ENCODE data around the gene ZFYVE27.
A peak's percentile ranks its signal among the peaks of the same experiment; 100 is the strongest.

ZFYVE27 gene

DNA sequence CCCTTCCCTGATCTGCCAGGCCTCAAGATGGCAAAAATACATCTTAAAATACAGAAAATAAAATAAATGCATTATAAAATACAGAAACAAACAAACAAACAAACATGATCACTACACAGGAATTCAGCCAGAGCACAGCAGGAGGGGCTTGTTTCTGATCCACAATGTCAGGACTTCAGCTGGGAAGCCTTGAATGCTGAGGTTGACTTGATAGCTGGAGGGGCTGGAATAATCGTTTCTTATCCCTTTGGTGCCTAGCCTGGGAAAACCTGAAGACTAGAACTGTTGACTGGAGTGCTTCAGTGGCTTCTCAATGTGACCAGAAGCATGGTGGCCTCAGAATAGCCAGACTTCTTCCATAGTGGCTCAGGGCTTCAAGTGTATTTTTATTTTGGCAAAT, 32.6 kb upstream of the ZFYVE27 start:
- no peaks in the 10 kb centered on the region for H3K9me3 ChIP-seq (ENCODE audit: insufficient read depth, low read depth, low read length)
- no peak overlapping the region for H3K4me3 ChIP-seq (ENCODE audit: low read depth, low read length)
- no peaks in the 10 kb centered on the region for H3K27me3 ChIP-seq (ENCODE audit: insufficient read depth, low read length)
- no peak overlapping the region for H2AK5ac ChIP-seq (ENCODE audit: low read length)
- no peak overlapping the region for H3K18ac ChIP-seq (ENCODE audit: low read length)
- no peak overlapping the region for H3K9ac ChIP-seq (ENCODE audit: low read length)
- no peaks in the 10 kb centered on the region for H3K36me3 ChIP-seq (ENCODE audit: control insufficient read depth in 1 of 2, insufficient read depth in 2 of 2, low read length in 2 of 2)
- no peak overlapping the region for H2BK120ac ChIP-seq (ENCODE audit: insufficient read depth, low read length, poor library complexity)
- no peak overlapping the region for H3K27ac ChIP-seq (ENCODE audit: low read depth, low read length)
- no peaks in the 10 kb centered on the region for H3K79me2 ChIP-seq (ENCODE audit: control insufficient read depth, insufficient read depth, low read length, poor library complexity)
- no peak overlapping the region for H4K8ac ChIP-seq (ENCODE audit: low read depth, low read length)
- H2BK12ac ChIP-seq (ENCODE audit: low read length), result no peak overlapping the region
- peaks cover 3% of the 10 kb centered on the region for H3K79me1 ChIP-seq (ENCODE audit: low read length)
- peaks cover 2% of the 10 kb centered on the region in 2 experiments for H3K4me1 ChIP-seq (ENCODE audit: control insufficient read depth in 1 of 2, insufficient read depth in 2 of 2, low read length in 2 of 2)
- WGBS (ENCODE audit: extremely low coverage, insufficient coverage, insufficient read length), result no CpG with 5 or more reads among the region's 1 CpG
- no peak overlapping the region for H3K14ac ChIP-seq (ENCODE audit: low read length)
- H3K23ac ChIP-seq (ENCODE audit: low read length), result no peak overlapping the region
- no peak overlapping the region for H2AFZ ChIP-seq (ENCODE audit: insufficient read depth, low read length, poor library complexity)
- no peak for DNase-seq
- H4K91ac ChIP-seq (ENCODE audit: low read depth, low read length), result no peak overlapping the region
- no peak overlapping the region for H3K4ac ChIP-seq (ENCODE audit: low read depth, low read length)
- H3K4me2 ChIP-seq (ENCODE audit: low read length), result no peak overlapping the region
- no peak overlapping the region for H2BK5ac ChIP-seq (ENCODE audit: low read depth, low read length, poor library complexity)
- H4K12ac ChIP-seq (ENCODE audit: low read depth, low read length), result no peak overlapping the region

GRCh38 chr10:97705006-97705670, 31.8 kb upstream of the ZFYVE27 start:
- no peaks in the 10 kb centered on the region for H3K36me3 ChIP-seq (ENCODE audit: control insufficient read depth in 1 of 2, insufficient read depth in 2 of 2, low read length in 2 of 2)
- no peak overlapping the region for H3K4me3 ChIP-seq (ENCODE audit: low read depth, low read length)
- no peaks in the 10 kb centered on the region for H3K27me3 ChIP-seq (ENCODE audit: insufficient read depth, low read length)
- H3K14ac ChIP-seq (ENCODE audit: low read length), result no peak overlapping the region
- H3K4ac ChIP-seq (ENCODE audit: low read depth, low read length), result no peak overlapping the region
- no peak overlapping the region for H4K8ac ChIP-seq (ENCODE audit: low read depth, low read length)
- H2BK12ac ChIP-seq (ENCODE audit: low read length), result no peak overlapping the region
- no peak overlapping the region for H3K18ac ChIP-seq (ENCODE audit: low read length)
- H3K79me1 ChIP-seq (ENCODE audit: low read length), result peaks cover 3% of the 10 kb centered on the region
- no peak overlapping the region for H2AFZ ChIP-seq (ENCODE audit: insufficient read depth, low read length, poor library complexity)
- H2AK5ac ChIP-seq (ENCODE audit: low read length), result no peak overlapping the region
- no peak overlapping the region for H2BK5ac ChIP-seq (ENCODE audit: low read depth, low read length, poor library complexity)
- H3K9ac ChIP-seq (ENCODE audit: low read length), result no peak overlapping the region
- H3K4me2 ChIP-seq (ENCODE audit: low read length), result no peak overlapping the region
- no peak overlapping the region for H3K23ac ChIP-seq (ENCODE audit: low read length)
- no peaks in the 10 kb centered on the region for H3K79me2 ChIP-seq (ENCODE audit: control insufficient read depth, insufficient read depth, low read length, poor library complexity)
- no peak overlapping the region for H4K91ac ChIP-seq (ENCODE audit: low read depth, low read length)
- no peak overlapping the region for H4K12ac ChIP-seq (ENCODE audit: low read depth, low read length)
- H2BK120ac ChIP-seq (ENCODE audit: insufficient read depth, low read length, poor library complexity), result no peak overlapping the region
- H3K27ac ChIP-seq (ENCODE audit: low read depth, low read length), result no peak overlapping the region
- WGBS (ENCODE audit: extremely low coverage, insufficient coverage, insufficient read length), result no CpG with 5 or more reads among the region's 3 CpGs
- no peaks in the 10 kb centered on the region for H3K9me3 ChIP-seq (ENCODE audit: insufficient read depth, low read depth, low read length)
- DNase-seq, result no peak
- H3K4me1 ChIP-seq (ENCODE audit: control insufficient read depth in 1 of 2, insufficient read depth in 2 of 2, low read length in 2 of 2), result peaks cover 2 to 3% of the 10 kb centered on the region in 2 experiments

DNA sequence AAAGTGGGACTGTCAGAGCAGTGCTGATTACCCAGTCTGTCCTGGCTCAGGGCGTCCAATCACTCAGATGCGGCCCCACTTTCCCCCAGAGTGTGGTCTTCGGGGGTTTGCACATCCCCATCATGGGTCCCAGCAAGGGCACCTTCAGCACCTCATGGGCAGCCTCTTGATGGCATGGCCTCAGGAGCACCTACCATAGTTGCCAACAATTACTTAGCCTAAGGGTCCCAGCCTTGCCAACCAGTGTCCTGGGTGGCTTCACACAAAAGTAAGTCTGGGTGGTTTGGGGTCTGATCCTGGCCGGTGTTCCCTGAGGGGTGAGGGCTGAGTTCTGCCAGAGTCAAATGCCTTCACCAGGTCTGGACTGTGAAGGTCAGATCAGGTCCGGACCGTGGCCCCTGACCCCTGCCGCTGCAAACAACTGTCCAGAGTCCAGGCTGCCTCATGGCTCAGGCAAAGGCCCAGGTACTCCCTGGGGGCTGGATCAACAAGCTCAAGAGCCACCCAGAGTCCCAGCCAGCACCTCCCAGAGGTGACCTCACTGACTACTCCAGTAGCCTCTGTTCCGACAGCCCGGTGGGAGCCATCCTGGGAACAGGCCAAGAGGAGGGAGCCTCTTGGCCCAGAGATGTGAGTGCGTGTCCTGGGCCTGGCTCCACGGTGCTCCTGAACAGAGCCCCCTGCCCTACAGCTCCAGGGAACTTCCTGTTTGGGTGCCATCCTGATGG, 29.6 kb upstream of the ZFYVE27 start:
- no peak overlapping the region for H3K27ac ChIP-seq (ENCODE audit: low read depth, low read length)
- no peaks in the 10 kb centered on the region for H3K9me3 ChIP-seq (ENCODE audit: insufficient read depth, low read depth, low read length)
- no peaks in the 10 kb centered on the region for H3K36me3 ChIP-seq (ENCODE audit: control insufficient read depth in 1 of 2, insufficient read depth in 2 of 2, low read length in 2 of 2)
- no peaks in the 10 kb centered on the region for H3K79me2 ChIP-seq (ENCODE audit: control insufficient read depth, insufficient read depth, low read length, poor library complexity)
- no peak overlapping the region for H2AK5ac ChIP-seq (ENCODE audit: low read length)
- H4K12ac ChIP-seq (ENCODE audit: low read depth, low read length), result no peak overlapping the region
- no peak overlapping the region for H3K9ac ChIP-seq (ENCODE audit: low read length)
- no peak overlapping the region for H4K8ac ChIP-seq (ENCODE audit: low read depth, low read length)
- H2AFZ ChIP-seq (ENCODE audit: insufficient read depth, low read length, poor library complexity), result no peak overlapping the region
- no CpG with 5 or more reads among the region's 11 CpGs for WGBS (ENCODE audit: extremely low coverage, insufficient coverage, insufficient read length)
- H2BK120ac ChIP-seq (ENCODE audit: insufficient read depth, low read length, poor library complexity), result no peak overlapping the region
- H3K79me1 ChIP-seq (ENCODE audit: low read length), result no peaks in the 10 kb centered on the region
- H3K14ac ChIP-seq (ENCODE audit: low read length), result no peak overlapping the region
- H4K91ac ChIP-seq (ENCODE audit: low read depth, low read length), result no peak overlapping the region
- H3K27me3 ChIP-seq (ENCODE audit: insufficient read depth, low read length), result no peaks in the 10 kb centered on the region
- no peak overlapping the region for H2BK12ac ChIP-seq (ENCODE audit: low read length)
- no peak overlapping the region for H3K18ac ChIP-seq (ENCODE audit: low read length)
- H3K4me3 ChIP-seq (ENCODE audit: low read depth, low read length), result no peak overlapping the region
- no peak overlapping the region for H3K4me2 ChIP-seq (ENCODE audit: low read length)
- H3K4ac ChIP-seq (ENCODE audit: low read depth, low read length), result no peak overlapping the region
- no peak overlapping the region for H3K23ac ChIP-seq (ENCODE audit: low read length)
- H3K4me1 ChIP-seq (ENCODE audit: control insufficient read depth in 1 of 2, insufficient read depth in 2 of 2, low read length in 2 of 2), result peaks cover 2 to 3% of the 10 kb centered on the region in 2 experiments
- no peak for DNase-seq
- no peak overlapping the region for H2BK5ac ChIP-seq (ENCODE audit: low read depth, low read length, poor library complexity)

DNA sequence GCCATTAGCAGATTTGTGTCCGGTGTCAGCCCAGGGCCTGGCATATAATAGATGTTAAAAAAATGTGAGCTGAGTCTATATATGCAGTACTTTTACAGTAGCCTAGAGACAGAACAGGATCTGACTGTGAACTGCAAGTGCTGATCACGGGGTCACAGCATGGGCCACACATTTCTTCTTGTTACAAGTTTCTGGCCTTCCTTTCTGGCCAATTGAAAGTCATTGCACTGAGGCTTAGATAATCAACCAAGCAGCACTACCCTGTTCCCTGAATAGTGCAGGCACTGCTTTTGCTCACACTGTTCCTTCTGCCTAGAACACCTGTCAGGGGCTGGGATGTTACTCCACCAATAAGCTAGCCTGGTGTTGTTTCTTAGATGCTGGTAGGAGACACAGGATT, 28.8 kb upstream of the ZFYVE27 start:
- peak in 1 of 2 donors; percentile 56 for DNase-seq
- peaks cover 2% of the 10 kb centered on the region for H3K79me2 ChIP-seq (ENCODE audit: control insufficient read depth, insufficient read depth, low read length, poor library complexity)
- H3K36me3 ChIP-seq (ENCODE audit: control insufficient read depth in 1 of 2, insufficient read depth in 2 of 2, low read length in 2 of 2), result no peaks in the 10 kb centered on the region
- no peak overlapping the region for H4K91ac ChIP-seq (ENCODE audit: low read depth, low read length)
- no peak overlapping the region for H2AK5ac ChIP-seq (ENCODE audit: low read length)
- no peak overlapping the region for H3K4ac ChIP-seq (ENCODE audit: low read depth, low read length)
- H3K27ac ChIP-seq (ENCODE audit: low read depth, low read length), result no peak overlapping the region
- H3K79me1 ChIP-seq (ENCODE audit: low read length), result peaks cover 3% of the 10 kb centered on the region
- H2BK120ac ChIP-seq (ENCODE audit: insufficient read depth, low read length, poor library complexity), result no peak overlapping the region
- no peak overlapping the region for H2AFZ ChIP-seq (ENCODE audit: insufficient read depth, low read length, poor library complexity)
- H3K23ac ChIP-seq (ENCODE audit: low read length), result no peak overlapping the region
- no peak overlapping the region for H3K9ac ChIP-seq (ENCODE audit: low read length)
- no peak overlapping the region for H4K8ac ChIP-seq (ENCODE audit: low read depth, low read length)
- peaks cover 6% of the 10 kb centered on the region in 2 experiments for H3K4me1 ChIP-seq (ENCODE audit: control insufficient read depth in 1 of 2, insufficient read depth in 2 of 2, low read length in 2 of 2)
- H4K12ac ChIP-seq (ENCODE audit: low read depth, low read length), result no peak overlapping the region
- no peak overlapping the region for H3K4me2 ChIP-seq (ENCODE audit: low read length)
- H2BK5ac ChIP-seq (ENCODE audit: low read depth, low read length, poor library complexity), result no peak overlapping the region
- no peaks in the 10 kb centered on the region for H3K9me3 ChIP-seq (ENCODE audit: insufficient read depth, low read depth, low read length)
- no peak overlapping the region for H3K4me3 ChIP-seq (ENCODE audit: low read depth, low read length)
- no peaks in the 10 kb centered on the region for H3K27me3 ChIP-seq (ENCODE audit: insufficient read depth, low read length)
- WGBS (ENCODE audit: extremely low coverage, insufficient coverage, insufficient read length), result no CpG with 5 or more reads among the region's 2 CpGs
- H3K14ac ChIP-seq (ENCODE audit: low read length), result no peak overlapping the region
- no peak overlapping the region for H2BK12ac ChIP-seq (ENCODE audit: low read length)
- no peak overlapping the region for H3K18ac ChIP-seq (ENCODE audit: low read length)

Measured in trophoblast cell (in vitro differentiated cells and primary cell).